Measurements from ENCODE around the gene BCR.
"Not testable (repeated sequence)": the region's sequence is repeated elsewhere in the genome, so short reads cannot be mapped to it uniquely, and the experiment has no call there.

Gene BCR

DNA sequence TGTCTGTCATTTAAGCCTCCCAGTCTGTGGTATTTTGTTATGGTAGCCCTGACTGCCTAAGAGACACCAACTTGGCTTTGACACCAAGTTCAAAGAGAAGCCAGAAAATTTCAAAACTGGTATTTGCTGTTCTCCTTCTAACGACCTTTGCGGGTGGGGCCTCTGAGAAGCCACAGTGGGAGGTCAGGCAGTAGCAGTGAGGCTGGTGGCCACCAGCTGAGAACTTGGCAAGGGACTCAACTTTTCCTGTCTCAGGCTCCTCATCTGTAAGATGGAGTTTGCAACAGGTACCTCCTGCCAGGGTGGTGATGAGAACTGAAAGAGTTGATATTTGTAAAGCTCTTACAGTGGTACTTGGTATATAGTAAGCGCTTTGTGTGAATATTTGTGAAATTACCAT lies 183.4 kb downstream of the BCR start:
- TF ChIP-seq, protein P1, sequence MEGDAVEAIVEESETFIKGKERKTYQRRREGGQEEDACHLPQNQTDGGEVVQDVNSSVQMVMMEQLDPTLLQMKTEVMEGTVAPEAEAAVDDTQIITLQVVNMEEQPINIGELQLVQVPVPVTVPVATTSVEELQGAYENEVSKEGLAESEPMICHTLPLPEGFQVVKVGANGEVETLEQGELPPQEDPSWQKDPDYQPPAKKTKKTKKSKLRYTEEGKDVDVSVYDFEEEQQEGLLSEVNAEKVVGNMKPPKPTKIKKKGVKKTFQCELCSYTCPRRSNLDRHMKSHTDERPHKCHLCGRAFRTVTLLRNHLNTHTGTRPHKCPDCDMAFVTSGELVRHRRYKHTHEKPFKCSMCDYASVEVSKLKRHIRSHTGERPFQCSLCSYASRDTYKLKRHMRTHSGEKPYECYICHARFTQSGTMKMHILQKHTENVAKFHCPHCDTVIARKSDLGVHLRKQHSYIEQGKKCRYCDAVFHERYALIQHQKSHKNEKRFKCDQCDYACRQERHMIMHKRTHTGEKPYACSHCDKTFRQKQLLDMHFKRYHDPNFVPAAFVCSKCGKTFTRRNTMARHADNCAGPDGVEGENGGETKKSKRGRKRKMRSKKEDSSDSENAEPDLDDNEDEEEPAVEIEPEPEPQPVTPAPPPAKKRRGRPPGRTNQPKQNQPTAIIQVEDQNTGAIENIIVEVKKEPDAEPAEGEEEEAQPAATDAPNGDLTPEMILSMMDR (IDR thresholded peaks at IDR 0.05; ENCODE audit: extremely low read depth, insufficient read depth, missing control alignments) = no peak
- in situ Hi-C loops (cut with MboI; ENCODE audit: low pct_unique_long_range_greater_than_20kb, low sequenced_read_pairs, unreplicated experiment) = no loop called here
- no peak for DNase-seq (ENCODE audit: low spot score)

DNA sequence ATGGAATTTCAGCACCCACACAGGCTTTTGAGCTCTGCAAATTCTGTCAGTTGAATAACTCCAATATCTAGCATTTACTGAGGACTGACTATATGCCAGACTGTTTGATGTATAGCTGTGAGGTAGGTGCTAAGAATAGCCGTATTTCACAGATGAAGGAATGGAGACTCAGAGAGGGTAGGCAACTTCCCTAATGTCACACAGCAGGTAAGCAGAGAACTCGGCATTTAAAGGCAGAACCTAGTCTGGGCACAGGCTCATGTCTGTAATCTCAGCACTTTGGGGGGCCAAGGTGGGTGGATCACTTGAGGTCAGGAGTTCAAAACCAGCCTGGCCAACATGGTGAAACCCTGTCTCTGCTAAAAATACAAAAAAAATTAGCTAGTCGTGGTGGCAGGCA lies 184.1 kb downstream of the BCR start:
- DNase-seq (ENCODE audit: low spot score) = no peak
- in situ Hi-C loops (cut with MboI; ENCODE audit: low pct_unique_long_range_greater_than_20kb, low sequenced_read_pairs, unreplicated experiment) = no loop called here
- TF ChIP-seq, protein P1 (IDR thresholded peaks at IDR 0.05; ENCODE audit: extremely low read depth, insufficient read depth, missing control alignments) = no peak

DNA sequence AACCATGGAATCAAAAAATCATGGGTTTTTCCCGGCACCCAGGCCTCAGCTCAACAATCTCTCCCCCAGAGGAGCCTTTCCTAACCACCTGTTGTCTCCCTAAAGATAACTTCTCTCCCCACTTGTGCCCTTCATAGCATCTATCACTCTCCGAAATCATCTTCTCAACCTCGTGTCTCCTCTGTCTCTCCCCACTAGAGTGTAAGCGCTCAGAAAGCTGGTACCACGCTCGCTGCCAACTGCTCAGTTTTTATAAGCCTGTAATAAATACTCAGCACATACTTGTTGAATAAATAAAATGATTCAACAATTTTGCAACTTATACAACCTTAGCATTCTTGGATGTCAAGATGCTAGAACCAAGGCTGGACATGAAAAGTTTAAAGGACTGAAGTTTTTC lies 185.2 kb downstream of the BCR start:
- TF ChIP-seq, protein P1 (IDR thresholded peaks at IDR 0.05; ENCODE audit: extremely low read depth, insufficient read depth, missing control alignments) = no peak
- in situ Hi-C loops (cut with MboI; ENCODE audit: low pct_unique_long_range_greater_than_20kb, low sequenced_read_pairs, unreplicated experiment) = no loop called here
- DNase-seq (ENCODE audit: low spot score) = no peak

DNA sequence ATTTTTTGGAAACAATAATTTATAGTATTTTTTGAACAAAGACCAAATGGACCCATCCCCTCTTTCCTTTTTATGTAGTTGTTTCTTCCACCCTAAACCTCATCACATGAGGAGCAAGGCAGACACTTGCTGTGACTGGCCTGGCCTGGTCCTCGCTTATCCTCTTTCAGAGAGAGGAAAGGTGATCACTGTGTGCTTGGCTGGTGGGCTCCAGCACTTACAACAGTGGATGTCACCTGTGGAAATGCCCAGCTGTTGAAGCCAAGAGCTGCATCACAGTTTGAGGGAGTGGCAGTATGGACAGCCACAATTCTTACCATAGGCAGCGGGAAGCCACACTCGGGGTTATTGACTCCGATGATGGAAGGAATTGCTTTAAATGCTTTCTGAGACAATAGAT lies 185.7 kb downstream of the BCR start:
- DNase-seq (ENCODE audit: low spot score) = no peak
- in situ Hi-C loops (cut with MboI; ENCODE audit: low pct_unique_long_range_greater_than_20kb, low sequenced_read_pairs, unreplicated experiment) = no loop called here
- TF ChIP-seq, protein P1 (IDR thresholded peaks at IDR 0.05; ENCODE audit: extremely low read depth, insufficient read depth, missing control alignments) = no peak

DNA sequence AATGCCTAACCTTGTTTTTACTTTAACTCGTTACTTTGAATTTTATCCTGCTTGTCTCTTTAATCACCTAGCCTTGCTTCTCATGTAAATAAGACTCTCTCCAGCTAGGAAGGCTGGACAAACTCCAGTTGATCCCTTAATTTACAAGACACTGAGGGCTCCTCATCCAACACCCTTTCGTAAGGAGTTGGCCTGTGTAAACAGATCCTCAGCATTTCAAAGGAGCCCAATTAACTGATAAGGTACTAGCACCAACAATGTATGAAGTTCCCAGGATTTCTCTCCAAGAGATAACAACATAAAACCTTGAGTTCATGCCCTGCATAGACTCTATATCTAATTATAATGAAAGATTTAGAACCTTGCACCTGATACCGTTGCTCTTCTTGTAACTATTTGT lies 186.9 kb downstream of the BCR start:
- DNase-seq (ENCODE audit: low spot score); in situ Hi-C loops (cut with MboI; ENCODE audit: low pct_unique_long_range_greater_than_20kb, low sequenced_read_pairs, unreplicated experiment): not testable (repeated sequence)

All from GM13977 (cell line).